Gastroesophageal sphincter (tissue), 3 donors: ENCODE results near the gene PLXNB3.

Source experiments
- EP300 ChIP-seq: sonication (generic); formaldehyde crosslinking; IDR thresholded peaks from one replicate; pipeline ENCODE4 v1.6.1; 2017; ENCODE audit warnings: antibody characterized with exemption, mild to moderate bottlenecking
- POLR2A ChIP-seq, 2 donors: fragments of 450-650 bp; IDR thresholded peaks; one replicate each; pipeline ENCODE4 v1.6.1; 2017; ENCODE audit warnings: antibody characterized with exemption in 2 of 2, mild to moderate bottlenecking in 2 of 2, moderate library complexity in 1 of 2
- TF ChIP-seq, protein P1 (sequence below), 4 experiments: fragments of 200-600 bp in 2 of 4; fragments of 450-650 bp in 2 of 4; sonication (generic) in 1 of 4; IDR thresholded peaks; one replicate each; pipeline ENCODE4 v1.5.1; 2017 to 2019; ENCODE audit warnings: antibody characterized with exemption in 4 of 4, mild to moderate bottlenecking in 2 of 4, moderate library complexity in 2 of 4

DNA sequence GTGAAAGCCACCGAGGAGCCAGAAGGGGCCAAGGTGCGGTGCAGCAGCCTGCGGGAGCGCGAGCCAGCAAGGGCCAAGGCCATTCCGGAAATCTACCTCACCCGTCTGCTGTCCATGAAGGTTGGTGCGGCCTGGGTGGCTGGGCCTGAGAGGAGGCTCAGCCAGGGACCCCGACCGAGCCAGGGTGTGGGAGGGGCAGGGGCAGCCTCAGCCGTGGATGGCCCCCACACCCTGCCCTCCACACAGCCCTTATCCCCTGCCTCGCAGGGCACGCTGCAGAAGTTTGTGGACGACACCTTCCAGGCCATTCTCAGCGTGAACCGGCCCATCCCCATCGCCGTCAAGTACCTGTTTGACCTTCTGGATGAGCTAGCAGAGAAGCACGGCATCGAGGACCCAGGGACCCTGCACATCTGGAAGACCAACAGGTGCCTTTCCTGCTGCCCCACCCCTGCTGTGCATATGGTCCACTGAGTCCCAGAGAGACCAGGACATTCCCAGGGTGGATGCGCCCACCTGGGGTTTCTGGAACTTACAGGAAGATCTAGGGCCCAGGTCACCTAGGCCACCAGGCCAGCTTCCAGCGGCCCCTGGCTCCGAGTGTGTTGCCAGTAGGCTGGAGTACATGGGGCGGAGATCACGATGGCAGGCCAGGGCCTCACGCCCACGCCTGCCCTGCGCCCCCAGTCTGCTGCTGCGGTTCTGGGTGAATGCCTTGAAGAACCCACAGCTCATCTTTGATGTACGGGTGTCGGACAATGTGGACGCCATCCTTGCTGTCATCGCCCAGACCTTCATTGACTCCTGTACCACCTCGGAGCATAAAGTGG, 13.4 kb downstream of the PLXNB3 start:
- TF ChIP-seq, protein P1, sequence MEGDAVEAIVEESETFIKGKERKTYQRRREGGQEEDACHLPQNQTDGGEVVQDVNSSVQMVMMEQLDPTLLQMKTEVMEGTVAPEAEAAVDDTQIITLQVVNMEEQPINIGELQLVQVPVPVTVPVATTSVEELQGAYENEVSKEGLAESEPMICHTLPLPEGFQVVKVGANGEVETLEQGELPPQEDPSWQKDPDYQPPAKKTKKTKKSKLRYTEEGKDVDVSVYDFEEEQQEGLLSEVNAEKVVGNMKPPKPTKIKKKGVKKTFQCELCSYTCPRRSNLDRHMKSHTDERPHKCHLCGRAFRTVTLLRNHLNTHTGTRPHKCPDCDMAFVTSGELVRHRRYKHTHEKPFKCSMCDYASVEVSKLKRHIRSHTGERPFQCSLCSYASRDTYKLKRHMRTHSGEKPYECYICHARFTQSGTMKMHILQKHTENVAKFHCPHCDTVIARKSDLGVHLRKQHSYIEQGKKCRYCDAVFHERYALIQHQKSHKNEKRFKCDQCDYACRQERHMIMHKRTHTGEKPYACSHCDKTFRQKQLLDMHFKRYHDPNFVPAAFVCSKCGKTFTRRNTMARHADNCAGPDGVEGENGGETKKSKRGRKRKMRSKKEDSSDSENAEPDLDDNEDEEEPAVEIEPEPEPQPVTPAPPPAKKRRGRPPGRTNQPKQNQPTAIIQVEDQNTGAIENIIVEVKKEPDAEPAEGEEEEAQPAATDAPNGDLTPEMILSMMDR (IDR thresholded peaks at IDR 0.05) = no peak
- TF ChIP-seq POLR2A (IDR thresholded peaks at IDR 0.05) (no peak), EP300 (no peak)
